ENCODE measurements around the gene MOK. TPM values are rescaled to one million over a fixed set of nuclear protein-coding genes. Genes with fewer than 3 reads are reported as not detected.

MOK gene
- total RNA-seq, 2 donors from 2014 or later, result 4.8 to 6.9 TPM

- intact Hi-C loops (cut with DNase I), result no loop called here
- H3K4me1 ChIP-seq, result no peaks in the 10 kb centered on the region
Measured at GRCh38 chr14:102194856-102195255, 110.1 kb downstream of the MOK start.

GRCh38 chr14:102192840-102193502 lies 112.0 kb downstream of the MOK start:
- Histone ChIP-seq H3K4me3 (no peak overlapping the region), H3K36me3 (no peaks in the 10 kb centered on the region), H3K9me3 (no peaks in the 10 kb centered on the region), H3K9ac (ENCODE audit: low read depth in 2 of 2, low read length in 2 of 2) (no peak overlapping the region), H3K27me3 (no peaks in the 10 kb centered on the region), H3K27ac (no peak overlapping the region), H3K4me1 (no peaks in the 10 kb centered on the region)
- no peak for DNase-seq
- intact Hi-C loops (cut with DNase I), result no loop called here
- TF ChIP-seq CTCF (IDR thresholded peaks at IDR 0.05), result no peak

More at GRCh38 chr14:102194856-102195255, 110.1 kb downstream of the MOK start:
- no peak overlapping the region for H3K9ac ChIP-seq (ENCODE audit: low read depth in 2 of 2, low read length in 2 of 2)
- no peak for DNase-seq
- H3K36me3 ChIP-seq, result no peaks in the 10 kb centered on the region
- H3K4me3 ChIP-seq, result no peak overlapping the region
- H3K27me3 ChIP-seq, result no peaks in the 10 kb centered on the region
- no peaks in the 10 kb centered on the region for H3K9me3 ChIP-seq
- H3K27ac ChIP-seq, result no peak overlapping the region
- no peak for TF ChIP-seq CTCF (IDR thresholded peaks at IDR 0.05)

GRCh38 chr14:102189874-102190273 lies 115.1 kb downstream of the MOK start:
- H3K9me3 ChIP-seq, result no peaks in the 10 kb centered on the region
- no peak overlapping the region for H3K9ac ChIP-seq (ENCODE audit: low read depth in 2 of 2, low read length in 2 of 2)
- H3K4me3 ChIP-seq, result no peak overlapping the region
- H3K27me3 ChIP-seq, result no peaks in the 10 kb centered on the region
- H3K4me1 ChIP-seq, result no peaks in the 10 kb centered on the region
- no peak for TF ChIP-seq CTCF (IDR thresholded peaks at IDR 0.05)
- intact Hi-C loops (cut with DNase I), result no loop called here
- peak; percentile 6 for DNase-seq
- no peaks in the 10 kb centered on the region for H3K36me3 ChIP-seq
- H3K27ac ChIP-seq, result no peak overlapping the region

GRCh38 chr14:102188187-102188586 lies 116.8 kb downstream of the MOK start:
- intact Hi-C loops (cut with DNase I), result no loop called here

GRCh38 chr14:102187568-102188001 lies 117.4 kb downstream of the MOK start:
- intact Hi-C loops (cut with DNase I), result no loop called here
- no peak for DNase-seq

More at GRCh38 chr14:102188187-102188586, 116.8 kb downstream of the MOK start:
- Histone ChIP-seq H3K9ac (ENCODE audit: low read depth in 2 of 2, low read length in 2 of 2) (no peak overlapping the region), H3K4me1 (no peaks in the 10 kb centered on the region), H3K27me3 (no peaks in the 10 kb centered on the region), H3K4me3 (no peak overlapping the region), H3K27ac (no peak overlapping the region), H3K36me3 (no peaks in the 10 kb centered on the region), H3K9me3 (no peaks in the 10 kb centered on the region)
- no peak for TF ChIP-seq CTCF (IDR thresholded peaks at IDR 0.05)
- DNase-seq, result no peak

More at GRCh38 chr14:102187568-102188001, 117.4 kb downstream of the MOK start:
- no peak for TF ChIP-seq CTCF (IDR thresholded peaks at IDR 0.05)
- H3K4me3 ChIP-seq, result no peak overlapping the region
- H3K36me3 ChIP-seq, result no peaks in the 10 kb centered on the region
- H3K9ac ChIP-seq (ENCODE audit: low read depth in 2 of 2, low read length in 2 of 2), result peak overlapping the region in 1 of 2 donors; percentile 31
- H3K27me3 ChIP-seq, result no peaks in the 10 kb centered on the region
- H3K9me3 ChIP-seq, result no peaks in the 10 kb centered on the region
- H3K27ac ChIP-seq, result no peak overlapping the region
- H3K4me1 ChIP-seq, result no peaks in the 10 kb centered on the region
